Gastroesophageal sphincter (tissue), 3 donors: Measurements from ENCODE around the gene RELL1.

Source experiments
- POLR2A ChIP-seq, 2 donors: fragments of 450-650 bp; IDR thresholded peaks; one replicate each; pipeline ENCODE4 v1.6.1; 2017; ENCODE audit warnings: antibody characterized with exemption in 2 of 2, mild to moderate bottlenecking in 2 of 2, moderate library complexity in 1 of 2
- POLR2AphosphoS5 ChIP-seq: sonication (generic); formaldehyde crosslinking; IDR thresholded peaks from one replicate; pipeline ENCODE4 v1.6.1; 2017; ENCODE audit warnings: antibody characterized with exemption
- TF ChIP-seq, protein P1 (sequence below), 4 experiments: fragments of 200-600 bp in 2 of 4; fragments of 450-650 bp in 2 of 4; sonication (generic) in 1 of 4; IDR thresholded peaks; one replicate each; pipeline ENCODE4 v1.5.1; 2017 to 2019; ENCODE audit warnings: antibody characterized with exemption in 4 of 4, mild to moderate bottlenecking in 2 of 4, moderate library complexity in 2 of 4

DNA sequence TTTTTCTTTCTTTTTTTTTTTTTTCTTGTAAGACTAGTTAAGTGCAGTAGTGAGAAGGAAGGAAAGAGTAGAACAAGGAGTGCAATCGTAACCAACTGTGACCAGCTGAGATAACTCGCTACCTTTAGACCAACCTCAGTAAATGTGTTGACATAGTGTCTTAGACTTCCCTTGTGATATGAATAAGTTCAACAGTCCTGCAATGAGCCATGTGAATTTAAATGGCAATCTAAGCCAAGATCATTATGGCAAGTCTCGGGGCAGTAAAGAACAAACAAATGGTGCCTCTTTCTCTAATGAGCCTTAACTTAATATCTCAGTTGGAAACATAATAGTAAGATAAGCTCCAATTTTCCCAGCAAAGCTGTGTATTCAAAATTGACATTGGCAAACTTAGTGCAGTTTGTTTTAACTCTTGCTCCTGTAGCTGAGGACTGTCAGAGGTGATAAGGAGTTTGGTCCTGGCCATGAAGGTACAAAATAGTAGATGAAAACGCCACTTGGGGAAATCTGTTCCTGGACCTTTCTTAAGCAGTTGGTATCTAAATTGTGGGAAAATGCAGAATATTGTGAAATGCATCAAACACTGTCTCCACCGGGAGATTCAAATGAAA lies 13.8 kb upstream of the RELL1 start:
- TF ChIP-seq, protein P1, sequence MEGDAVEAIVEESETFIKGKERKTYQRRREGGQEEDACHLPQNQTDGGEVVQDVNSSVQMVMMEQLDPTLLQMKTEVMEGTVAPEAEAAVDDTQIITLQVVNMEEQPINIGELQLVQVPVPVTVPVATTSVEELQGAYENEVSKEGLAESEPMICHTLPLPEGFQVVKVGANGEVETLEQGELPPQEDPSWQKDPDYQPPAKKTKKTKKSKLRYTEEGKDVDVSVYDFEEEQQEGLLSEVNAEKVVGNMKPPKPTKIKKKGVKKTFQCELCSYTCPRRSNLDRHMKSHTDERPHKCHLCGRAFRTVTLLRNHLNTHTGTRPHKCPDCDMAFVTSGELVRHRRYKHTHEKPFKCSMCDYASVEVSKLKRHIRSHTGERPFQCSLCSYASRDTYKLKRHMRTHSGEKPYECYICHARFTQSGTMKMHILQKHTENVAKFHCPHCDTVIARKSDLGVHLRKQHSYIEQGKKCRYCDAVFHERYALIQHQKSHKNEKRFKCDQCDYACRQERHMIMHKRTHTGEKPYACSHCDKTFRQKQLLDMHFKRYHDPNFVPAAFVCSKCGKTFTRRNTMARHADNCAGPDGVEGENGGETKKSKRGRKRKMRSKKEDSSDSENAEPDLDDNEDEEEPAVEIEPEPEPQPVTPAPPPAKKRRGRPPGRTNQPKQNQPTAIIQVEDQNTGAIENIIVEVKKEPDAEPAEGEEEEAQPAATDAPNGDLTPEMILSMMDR (IDR thresholded peaks at IDR 0.05), result no peak
- TF ChIP-seq POLR2AphosphoS5 (no peak), POLR2A (IDR thresholded peaks at IDR 0.05) (no peak)
